Effector memory CD4-positive, alpha-beta T cell (primary cell): ENCODE results near the gene SESN1.

Experiments used
- DNase-seq, 3 donors: peaks; one replicate each; pipeline ENCODE4 v3.0.0-alpha.2; 2020
- H3K27ac ChIP-seq: 2 replicates; pipeline ENCODE4 v1.7.0; 2013; ENCODE audit warnings: mild to moderate bottlenecking, low read length, moderate library complexity; ENCODE audit not compliant: insufficient read depth, poor library complexity, severe bottlenecking
- H3K27me3 ChIP-seq: replicated peaks from 2 replicates; pipeline ENCODE4 v1.7.0; 2013; ENCODE audit warnings: mild to moderate bottlenecking, low read length; ENCODE audit not compliant: insufficient read depth, control insufficient read depth, poor library complexity, severe bottlenecking
- H3K36me3 ChIP-seq: 2 replicates; pipeline ENCODE4 v1.7.0; 2013; ENCODE audit warnings: mild to moderate bottlenecking, low read length, moderate library complexity; ENCODE audit not compliant: control insufficient read depth, insufficient read depth
- H3K4me1 ChIP-seq: 2 replicates; pipeline ENCODE4 v1.7.0; 2013; ENCODE audit warnings: low read length, mild to moderate bottlenecking; ENCODE audit not compliant: control insufficient read depth, insufficient read depth, poor library complexity, severe bottlenecking
- H3K4me3 ChIP-seq: 2 replicates; pipeline ENCODE4 v1.7.0; 2013; ENCODE audit warnings: low read length, low read depth, mild to moderate bottlenecking; ENCODE audit not compliant: insufficient read depth, poor library complexity, severe bottlenecking
- H3K9me3 ChIP-seq: 2 replicates; pipeline ENCODE4 v1.7.0; 2013; ENCODE audit warnings: mild to moderate bottlenecking, low read length, moderate library complexity; ENCODE audit not compliant: control insufficient read depth

SESN1 gene

DNA sequence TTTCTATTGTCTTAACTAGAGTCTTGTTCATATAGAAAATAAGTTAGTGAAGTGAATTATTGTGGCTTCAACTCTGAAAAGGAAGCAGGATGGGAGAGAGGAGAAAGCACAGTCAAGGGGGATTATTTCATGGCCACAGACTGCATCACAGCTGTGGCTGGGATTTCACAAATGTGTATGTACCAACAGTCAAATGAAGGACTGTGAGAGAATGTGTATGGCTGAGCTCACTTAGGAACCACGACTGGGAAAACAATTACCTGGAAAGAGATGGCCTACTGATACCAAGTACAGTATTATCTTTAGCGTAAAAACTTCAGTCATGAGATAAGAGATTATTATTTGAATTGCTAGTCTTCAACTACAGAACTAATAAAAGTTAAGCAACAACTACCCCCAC, 54.9 kb downstream of the SESN1 start:
- H3K9me3 ChIP-seq: no peaks in the 10 kb centered on the region
- H3K4me3 ChIP-seq: no peak overlapping the region
- no peak overlapping the region for H3K27ac ChIP-seq
- no peaks in the 10 kb centered on the region for H3K36me3 ChIP-seq
- no peaks in the 10 kb centered on the region for H3K27me3 ChIP-seq
- no peak for DNase-seq
- peaks cover 8% of the 10 kb centered on the region for H3K4me1 ChIP-seq

GRCh38 chr6:109038837-109039398, 55.7 kb downstream of the SESN1 start:
- no peaks in the 10 kb centered on the region for H3K9me3 ChIP-seq
- no peak for DNase-seq
- no peaks in the 10 kb centered on the region for H3K27me3 ChIP-seq
- no peak overlapping the region for H3K27ac ChIP-seq
- H3K4me3 ChIP-seq: no peak overlapping the region
- peaks cover 8% of the 10 kb centered on the region for H3K4me1 ChIP-seq
- no peaks in the 10 kb centered on the region for H3K36me3 ChIP-seq

DNA sequence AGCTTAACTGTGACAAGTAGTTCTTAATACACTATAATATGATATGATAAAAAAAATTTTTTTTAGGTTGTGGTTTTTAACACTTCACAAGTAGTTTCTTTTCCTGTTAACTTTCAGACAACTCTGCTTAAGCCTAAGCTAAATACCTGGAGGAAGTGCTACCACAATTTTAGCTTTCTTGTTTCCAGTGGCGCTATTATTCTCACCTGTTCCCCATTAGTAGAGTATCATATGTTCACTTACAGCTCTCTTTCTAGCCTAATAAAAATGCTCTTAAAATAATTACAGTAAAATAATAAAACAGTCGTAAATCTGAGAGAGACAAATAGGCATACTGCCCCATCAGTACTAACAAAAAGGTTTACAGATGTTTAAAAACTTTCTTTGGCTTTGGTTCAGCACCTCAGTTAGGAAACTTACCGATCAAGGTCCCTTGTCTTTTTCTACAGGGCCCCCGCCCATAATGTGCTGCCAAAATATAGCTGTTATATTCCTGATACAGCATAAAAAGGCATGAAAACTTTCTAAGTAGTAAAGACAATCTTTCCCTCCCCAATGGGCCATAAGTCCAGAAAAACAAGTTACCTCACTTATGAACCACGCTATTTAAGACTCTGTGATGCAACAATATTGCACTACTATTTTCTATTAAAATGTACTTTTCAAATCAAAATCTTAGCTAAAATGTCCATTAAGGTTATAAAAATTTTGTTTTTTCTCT, 57.9 kb downstream of the SESN1 start:
- peaks cover 8% of the 10 kb centered on the region for H3K4me1 ChIP-seq
- no peak for DNase-seq
- no peak overlapping the region for H3K27ac ChIP-seq
- H3K4me3 ChIP-seq: peak overlapping the region; percentile 13
- no peaks in the 10 kb centered on the region for H3K36me3 ChIP-seq
- no peaks in the 10 kb centered on the region for H3K27me3 ChIP-seq
- no peaks in the 10 kb centered on the region for H3K9me3 ChIP-seq

DNA sequence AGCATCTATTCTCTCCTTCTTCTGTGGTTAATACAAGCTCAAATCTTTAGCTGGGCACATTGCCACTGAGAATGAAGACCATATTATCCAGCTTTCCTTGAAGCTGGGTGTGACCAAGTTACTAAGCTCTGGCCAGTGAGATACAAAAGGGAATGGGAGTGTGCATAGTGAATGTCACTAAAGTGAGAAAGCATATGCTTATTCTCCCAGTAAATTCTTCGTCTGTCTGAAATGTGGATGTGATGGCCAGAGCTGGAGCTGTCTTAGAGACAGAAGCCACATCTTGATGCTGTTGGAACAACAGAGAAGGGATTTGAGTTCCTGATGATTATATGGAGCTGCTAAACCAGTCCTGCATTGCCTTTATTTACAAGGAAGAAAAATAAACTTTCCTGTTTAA, 60.1 kb downstream of the SESN1 start:
- Histone ChIP-seq H3K9me3 (no peaks in the 10 kb centered on the region), H3K36me3 (no peaks in the 10 kb centered on the region), H3K4me1 (peaks cover 8% of the 10 kb centered on the region), H3K27me3 (no peaks in the 10 kb centered on the region), H3K27ac (no peak overlapping the region), H3K4me3 (no peak overlapping the region)
- DNase-seq: no peak

DNA sequence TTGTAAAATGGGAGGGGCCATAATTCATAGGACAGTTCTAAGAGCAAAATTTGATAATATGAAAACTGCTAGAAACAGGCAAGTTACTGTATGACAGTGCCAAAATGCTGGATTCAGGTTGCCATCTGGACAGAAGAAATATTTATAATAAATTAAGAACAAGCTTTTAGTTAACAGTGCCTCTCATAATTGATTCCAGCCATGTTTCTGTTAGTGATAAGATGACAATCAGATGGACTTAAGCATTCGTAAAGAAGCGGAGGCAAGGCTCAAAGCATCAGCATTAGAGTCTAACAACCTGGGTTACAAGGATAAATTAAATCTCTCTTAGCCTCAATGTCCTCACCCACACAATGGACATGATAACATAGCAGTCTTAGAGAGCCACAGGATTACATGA, 61.0 kb downstream of the SESN1 start:
- Histone ChIP-seq H3K27ac (no peak overlapping the region), H3K9me3 (no peaks in the 10 kb centered on the region), H3K36me3 (no peaks in the 10 kb centered on the region), H3K4me1 (peaks cover 5% of the 10 kb centered on the region), H3K4me3 (no peak overlapping the region), H3K27me3 (no peaks in the 10 kb centered on the region)
- no peak for DNase-seq

DNA sequence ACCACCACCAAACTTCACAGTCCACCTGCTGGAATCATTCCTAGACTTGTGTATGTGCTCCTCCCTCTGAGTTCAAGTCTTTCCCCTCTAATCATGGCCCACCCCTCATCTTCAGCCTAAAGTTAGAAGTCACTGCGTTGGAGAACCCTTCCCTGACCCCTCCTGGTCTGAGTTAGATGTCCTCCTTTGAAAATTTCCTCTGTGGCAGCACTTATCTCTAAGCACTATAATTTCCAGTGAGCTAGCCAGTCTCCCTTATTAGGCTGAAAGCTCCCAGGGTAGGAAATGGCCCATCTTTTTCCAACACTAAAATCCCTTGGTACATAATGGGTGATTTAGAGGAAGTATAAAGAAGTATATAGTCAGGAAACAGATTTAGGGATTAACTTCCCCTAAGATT, 63.2 kb downstream of the SESN1 start:
- Histone ChIP-seq H3K4me3 (no peak overlapping the region), H3K4me1 (no peaks in the 10 kb centered on the region), H3K36me3 (no peaks in the 10 kb centered on the region), H3K27me3 (no peaks in the 10 kb centered on the region), H3K27ac (no peak overlapping the region), H3K9me3 (no peaks in the 10 kb centered on the region)
- DNase-seq: no peak

DNA sequence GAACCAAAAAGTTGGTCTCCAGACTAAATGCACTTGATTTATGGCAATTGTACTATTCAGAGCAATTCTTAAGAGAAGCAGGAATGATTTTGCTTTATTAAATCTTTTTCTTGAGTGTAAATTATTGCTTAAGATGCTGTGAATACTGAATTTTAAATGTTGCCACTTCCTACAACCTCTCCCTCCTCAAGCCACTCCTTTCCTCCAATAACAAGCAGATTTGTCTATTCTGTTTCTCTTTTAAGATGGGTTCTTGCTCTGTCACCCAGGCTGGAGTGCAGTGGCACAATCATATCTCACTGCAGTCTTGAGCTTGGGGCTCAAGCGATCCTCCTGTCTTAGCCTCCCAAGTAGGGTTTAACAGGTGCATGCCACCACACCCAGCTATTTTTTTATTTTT, 65.3 kb downstream of the SESN1 start:
- DNase-seq: no peak
- Histone ChIP-seq H3K4me1 (no peaks in the 10 kb centered on the region), H3K27me3 (no peaks in the 10 kb centered on the region), H3K4me3 (no peak overlapping the region), H3K36me3 (no peaks in the 10 kb centered on the region), H3K9me3 (no peaks in the 10 kb centered on the region), H3K27ac (no peak overlapping the region)

GRCh38 chr6:109028439-109028838, 66.2 kb downstream of the SESN1 start:
- no peaks in the 10 kb centered on the region for H3K9me3 ChIP-seq
- no peak for DNase-seq
- no peaks in the 10 kb centered on the region for H3K27me3 ChIP-seq

GRCh38 chr6:109027964-109028363, 66.7 kb downstream of the SESN1 start:
- no peaks in the 10 kb centered on the region for H3K27me3 ChIP-seq
- H3K27ac ChIP-seq: no peak overlapping the region
- no peak overlapping the region for H3K4me3 ChIP-seq
- H3K4me1 ChIP-seq: no peaks in the 10 kb centered on the region
- H3K36me3 ChIP-seq: no peaks in the 10 kb centered on the region
- no peak for DNase-seq
- no peaks in the 10 kb centered on the region for H3K9me3 ChIP-seq

More at GRCh38 chr6:109028439-109028838, 66.2 kb downstream of the SESN1 start:
- H3K4me1 ChIP-seq: no peaks in the 10 kb centered on the region
- no peaks in the 10 kb centered on the region for H3K36me3 ChIP-seq
- H3K4me3 ChIP-seq: no peak overlapping the region
- no peak overlapping the region for H3K27ac ChIP-seq

- Histone ChIP-seq H3K4me1 (peaks cover 2% of the 10 kb centered on the region), H3K9me3 (no peaks in the 10 kb centered on the region), H3K4me3 (no peak overlapping the region), H3K27ac (no peak overlapping the region), H3K36me3 (no peaks in the 10 kb centered on the region), H3K27me3 (no peaks in the 10 kb centered on the region)
- DNase-seq: no peak
Measured at GRCh38 chr6:109025639-109026038, 69.0 kb downstream of the SESN1 start.
